Measurements from ENCODE around the gene ATF6.

DNA sequence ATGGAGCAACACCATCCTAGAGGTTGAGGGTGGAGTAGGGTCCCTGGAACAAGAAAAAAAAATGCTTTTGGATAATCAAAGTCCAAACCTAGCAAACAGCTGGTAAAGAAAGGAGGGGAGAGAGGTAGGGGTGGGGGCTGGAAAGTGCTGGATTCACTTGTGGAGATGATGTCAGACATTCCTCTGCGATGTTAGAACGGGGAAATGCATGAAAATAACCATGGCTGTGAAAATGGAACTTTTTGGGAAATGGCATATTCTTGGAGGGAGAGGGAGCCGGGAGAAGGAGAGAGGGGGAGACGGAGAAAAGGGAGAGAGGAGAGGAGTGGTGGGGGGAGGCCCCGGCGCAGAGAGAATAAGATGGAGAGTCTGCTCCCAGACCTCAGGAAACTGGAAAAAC, 203.9 kb downstream of the ATF6 start:
- TF ChIP-seq, protein P1, sequence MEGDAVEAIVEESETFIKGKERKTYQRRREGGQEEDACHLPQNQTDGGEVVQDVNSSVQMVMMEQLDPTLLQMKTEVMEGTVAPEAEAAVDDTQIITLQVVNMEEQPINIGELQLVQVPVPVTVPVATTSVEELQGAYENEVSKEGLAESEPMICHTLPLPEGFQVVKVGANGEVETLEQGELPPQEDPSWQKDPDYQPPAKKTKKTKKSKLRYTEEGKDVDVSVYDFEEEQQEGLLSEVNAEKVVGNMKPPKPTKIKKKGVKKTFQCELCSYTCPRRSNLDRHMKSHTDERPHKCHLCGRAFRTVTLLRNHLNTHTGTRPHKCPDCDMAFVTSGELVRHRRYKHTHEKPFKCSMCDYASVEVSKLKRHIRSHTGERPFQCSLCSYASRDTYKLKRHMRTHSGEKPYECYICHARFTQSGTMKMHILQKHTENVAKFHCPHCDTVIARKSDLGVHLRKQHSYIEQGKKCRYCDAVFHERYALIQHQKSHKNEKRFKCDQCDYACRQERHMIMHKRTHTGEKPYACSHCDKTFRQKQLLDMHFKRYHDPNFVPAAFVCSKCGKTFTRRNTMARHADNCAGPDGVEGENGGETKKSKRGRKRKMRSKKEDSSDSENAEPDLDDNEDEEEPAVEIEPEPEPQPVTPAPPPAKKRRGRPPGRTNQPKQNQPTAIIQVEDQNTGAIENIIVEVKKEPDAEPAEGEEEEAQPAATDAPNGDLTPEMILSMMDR (conservative IDR thresholded peaks at IDR 0.05), result no peak
- no peak for TF ChIP-seq ZFX (IDR thresholded peaks at IDR 0.05)

Data from C4-2B (cell line).